Tongue (tissue), 2 donors: Measurements from ENCODE around the gene TMA7. TPM values are rescaled to one million over a fixed set of nuclear protein-coding genes. Genes with fewer than 3 reads are reported as not detected.
"Not testable (repeated sequence)": the region's sequence is repeated elsewhere in the genome, so short reads cannot be mapped to it uniquely, and the experiment has no call there.

ENCODE experiments used
- DNase-seq: peaks from one replicate; pipeline ENCODE4 v3.0.0-alpha.2; 2015
- total RNA-seq: library from RNA; depleted of rRNA; stranded (reverse); fragments of >200 nt; gene quantifications from one replicate; pipeline ENCODE4 v1.2.3, GENCODE V29; 2014

TMA7 gene
- total RNA-seq, 1 donor from 2014 or later: 188 TPM

- DNase-seq: no peak
Observed at GRCh38 chr3:48436477-48436787, 3.6 kb upstream of the TMA7 start.

- no peak for DNase-seq
Observed at GRCh38 chr3:48436855-48437254, 3.2 kb upstream of the TMA7 start.

- DNase-seq: no peak
Observed at GRCh38 chr3:48437812-48438211, 2.2 kb upstream of the TMA7 start.

GRCh38 chr3:48440590-48440958, 517 bp downstream of the TMA7 start:
- DNase-seq: no peak

- DNase-seq: no peak
Observed at GRCh38 chr3:48441940-48442339, 1.9 kb downstream of the TMA7 start.

GRCh38 chr3:48445277-48445882, 5.3 kb downstream of the TMA7 start:
- no peak for DNase-seq

- DNase-seq: no peak
Observed at GRCh38 chr3:48446043-48446424, 6.0 kb downstream of the TMA7 start.

- DNase-seq: peak; percentile 94
Observed at GRCh38 chr3:48446425-48447193, 6.6 kb downstream of the TMA7 start, which contains the start of gene ATRIP. ATRIP (plus strand) TSS chr3:48446737; CDS start chr3:48446846, 109 bp downstream.

GRCh38 chr3:48451270-48451669, 11.2 kb downstream of the TMA7 start:
- no peak for DNase-seq

GRCh38 chr3:48456456-48456855, 16.4 kb downstream of the TMA7 start:
- DNase-seq: no peak

GRCh38 chr3:48459331-48459730, 19.3 kb downstream of the TMA7 start:
- DNase-seq: no peak

- DNase-seq: no peak
Observed at GRCh38 chr3:48459773-48460516, 19.9 kb downstream of the TMA7 start.

GRCh38 chr3:48460517-48460902, 20.5 kb downstream of the TMA7 start:
- no peak for DNase-seq

- DNase-seq: not testable (repeated sequence)
Observed at GRCh38 chr3:48461767-48462166, 21.7 kb downstream of the TMA7 start.

- no peak for DNase-seq
Observed at GRCh38 chr3:48463703-48464102, 23.6 kb downstream of the TMA7 start.

GRCh38 chr3:48464713-48465221, 24.7 kb downstream of the TMA7 start:
- DNase-seq: no peak

- no peak for DNase-seq
Observed at GRCh38 chr3:48465237-48465530, 25.1 kb downstream of the TMA7 start.

GRCh38 chr3:48465531-48466378, 25.7 kb downstream of the TMA7 start:
- DNase-seq: peak; percentile 99

GRCh38 chr3:48466386-48467109, 26.5 kb downstream of the TMA7 start:
- DNase-seq: no peak

- no peak for DNase-seq
Observed at GRCh38 chr3:48467110-48467454, 27.0 kb downstream of the TMA7 start.

GRCh38 chr3:48467473-48468267, 27.6 kb downstream of the TMA7 start:
- DNase-seq: no peak
